GM21381 (cell line): ENCODE data around the gene AOAH.
"Not testable (repeated sequence)": the region's sequence is repeated elsewhere in the genome, so short reads cannot be mapped to it uniquely, and the experiment has no call there.

Source experiments
- ATAC-seq: cut with Tn5 transposase; IDR thresholded peaks from one replicate; pipeline ENCODE4 v1.9.1; 2021; ENCODE audit warnings: mild to moderate bottlenecking, moderate library complexity; ENCODE audit not compliant: unreplicated experiment

The AOAH gene

DNA sequence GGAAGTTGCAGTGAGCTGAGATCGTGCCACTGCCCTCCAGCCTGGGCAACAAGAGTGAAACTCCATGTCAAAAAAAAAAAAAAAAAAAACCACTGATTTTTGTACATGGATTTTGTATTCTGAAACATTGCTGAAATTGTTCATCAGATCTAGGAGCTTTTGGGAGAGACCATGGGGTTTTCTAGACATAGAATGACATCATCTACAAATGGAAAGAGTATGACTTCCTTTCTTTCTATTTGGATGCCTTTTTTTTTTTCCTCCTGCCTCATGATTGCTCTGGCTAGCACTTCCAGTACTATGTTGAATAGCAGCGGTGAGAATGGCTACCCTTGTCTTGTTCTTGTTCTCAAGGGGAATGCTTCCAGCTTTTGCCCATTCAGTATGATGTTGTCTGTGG, 245.5 kb downstream of the AOAH start:
- ATAC-seq, result no peak

DNA sequence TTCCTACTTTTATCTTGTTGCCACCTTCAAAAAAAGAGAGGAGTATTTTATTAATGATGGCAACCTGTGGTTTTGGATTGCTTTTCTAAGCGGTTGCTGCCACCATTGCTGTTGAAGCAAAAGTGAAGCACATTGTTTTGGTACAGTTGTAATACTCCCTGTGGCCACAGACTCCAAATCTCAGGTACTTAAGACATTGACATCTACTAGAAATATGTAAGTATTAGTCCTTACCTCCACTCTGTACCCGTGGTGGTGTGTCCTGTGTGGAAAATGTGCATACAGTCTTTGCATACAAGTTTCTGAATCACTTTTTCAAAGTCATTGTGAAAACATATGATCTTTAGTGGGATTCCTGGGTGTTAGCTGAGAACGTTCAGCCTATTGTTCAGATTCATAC, 248.9 kb downstream of the AOAH start:
- no peak for ATAC-seq

DNA sequence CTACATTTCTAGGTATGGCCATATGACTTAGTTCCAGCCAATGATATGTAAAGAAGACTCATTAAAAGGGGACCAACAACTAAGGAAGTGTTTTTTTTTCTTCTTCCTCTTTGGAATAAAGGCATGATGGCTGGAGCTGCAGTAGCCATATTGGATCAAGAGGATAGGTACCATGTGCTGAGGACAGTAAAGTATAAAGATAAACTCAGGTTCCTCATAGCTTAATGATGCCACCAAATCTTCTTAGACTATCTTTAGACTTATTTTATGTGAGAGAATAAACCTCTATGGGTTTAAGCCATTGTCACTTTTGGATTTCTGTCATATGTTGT, 249.3 kb downstream of the AOAH start:
- no peak for ATAC-seq

DNA sequence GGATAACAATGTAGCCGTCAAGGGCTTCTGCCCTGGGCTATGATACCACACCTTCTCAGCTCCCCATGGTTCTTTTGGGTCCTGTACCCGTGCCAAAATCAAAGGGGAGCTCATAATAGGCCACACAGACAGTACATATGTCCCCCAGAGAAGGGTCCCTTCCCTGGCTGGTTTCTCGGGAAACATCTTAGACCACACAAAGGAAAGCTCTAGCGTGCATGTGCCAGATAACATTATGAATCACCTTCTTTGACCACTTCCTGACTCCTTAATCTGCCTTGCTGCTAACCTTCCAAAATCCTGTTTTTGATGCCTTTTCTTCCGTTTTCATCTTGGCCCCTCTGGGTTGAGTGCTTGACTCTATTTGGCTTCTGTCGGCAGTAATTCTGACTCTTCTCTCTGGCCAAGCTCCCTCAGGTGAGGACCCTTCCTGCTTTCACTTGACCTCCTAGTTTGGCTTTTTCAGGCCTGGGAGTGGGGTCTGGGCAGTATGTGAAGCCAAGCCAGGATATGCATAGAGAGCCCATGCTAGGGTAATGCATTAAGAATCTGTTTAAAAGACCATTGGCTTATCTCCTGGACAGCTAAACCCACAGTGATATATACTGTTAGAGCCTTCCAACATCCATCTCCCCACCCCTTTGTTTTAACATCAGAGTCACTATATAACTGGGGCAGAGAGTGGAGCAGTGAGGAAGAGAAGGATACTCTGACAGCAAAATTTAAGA, 249.8 kb downstream of the AOAH start:
- ATAC-seq, result no peak

DNA sequence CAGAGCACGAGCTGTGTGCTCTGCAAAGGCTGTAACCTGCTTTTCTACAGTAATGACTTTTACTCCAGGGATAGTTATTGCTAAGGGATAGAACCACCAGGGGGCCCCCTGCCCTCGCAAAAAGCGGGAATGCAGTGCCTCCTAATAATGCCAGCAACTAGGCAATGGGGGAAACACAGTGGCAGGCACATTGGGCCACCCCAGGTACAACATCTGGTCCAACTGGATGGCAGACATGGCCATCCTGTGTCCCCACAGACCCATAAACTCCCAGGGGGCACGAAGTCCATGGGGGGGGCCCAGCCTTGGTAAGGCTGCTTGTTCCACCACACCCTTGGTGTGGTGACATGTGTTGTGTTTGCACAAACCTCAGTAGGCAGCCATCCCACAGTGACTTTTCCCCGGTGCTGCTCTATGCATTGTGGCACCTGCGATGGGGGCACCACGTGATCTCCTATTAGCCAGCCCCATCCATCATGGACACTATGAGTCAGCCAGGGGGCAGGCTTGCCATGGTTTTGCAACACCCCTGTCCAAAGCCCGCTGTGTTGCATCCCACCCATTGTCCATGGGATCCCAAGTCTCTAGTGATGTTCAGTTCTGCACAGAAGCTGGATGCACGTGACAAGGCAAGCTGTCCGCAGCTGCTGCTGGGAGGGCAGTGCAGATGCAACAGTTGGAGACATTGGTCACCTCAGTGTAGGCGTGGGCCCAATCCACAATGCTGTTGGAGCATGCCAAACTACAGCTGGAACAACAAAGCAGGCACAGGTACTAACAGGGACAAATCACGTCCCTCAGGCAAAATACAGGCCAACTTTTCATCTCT, 250.6 kb downstream of the AOAH start:
- ATAC-seq, result no peak

DNA sequence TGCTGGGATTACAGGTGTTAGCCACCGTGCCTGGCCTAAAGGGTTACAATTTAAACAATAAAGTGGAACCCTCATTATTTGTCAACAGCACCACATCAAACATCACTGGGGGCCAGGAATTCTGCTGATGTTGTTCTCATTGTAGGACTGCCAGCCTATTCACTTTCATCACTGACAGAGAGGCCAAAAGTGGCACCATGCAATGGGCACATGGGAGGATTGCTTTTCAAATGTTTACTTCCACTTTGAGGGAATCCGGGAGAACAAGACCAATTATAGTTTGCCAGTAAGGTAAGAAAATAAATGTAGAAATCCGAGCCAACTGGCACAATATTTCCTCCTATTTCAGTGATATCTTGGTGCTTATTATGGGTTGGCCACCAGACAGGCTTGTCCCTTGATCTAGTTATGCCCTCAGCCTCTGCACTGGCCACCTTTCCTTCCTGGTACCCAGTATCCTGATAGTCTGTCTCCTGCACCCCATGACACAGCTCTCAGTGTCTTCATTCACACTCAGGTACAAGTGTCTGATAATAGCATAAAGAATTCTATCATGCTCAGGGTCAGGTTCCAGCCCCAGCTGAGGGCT, 252.1 kb downstream of the AOAH start:
- no peak for ATAC-seq

DNA sequence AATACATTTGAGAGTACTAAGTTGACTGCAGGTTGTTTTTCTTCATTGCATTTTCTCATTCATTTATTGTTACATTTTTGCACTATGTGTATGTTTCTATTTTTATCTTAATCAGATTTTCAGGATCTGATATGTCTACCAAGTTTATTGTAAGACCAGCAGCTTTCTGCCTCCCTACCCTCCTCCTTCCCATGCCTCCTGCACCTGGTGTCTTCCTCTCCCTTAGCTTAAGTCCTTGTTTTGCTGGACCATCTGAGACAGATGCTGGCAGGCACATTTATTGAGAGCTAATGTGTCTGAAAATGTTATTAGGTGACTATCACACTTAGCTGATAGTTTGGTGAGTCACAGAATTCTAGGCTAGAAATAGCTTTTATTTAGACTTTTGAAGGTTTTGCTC, 255.1 kb downstream of the AOAH start:
- ATAC-seq, result no peak

DNA sequence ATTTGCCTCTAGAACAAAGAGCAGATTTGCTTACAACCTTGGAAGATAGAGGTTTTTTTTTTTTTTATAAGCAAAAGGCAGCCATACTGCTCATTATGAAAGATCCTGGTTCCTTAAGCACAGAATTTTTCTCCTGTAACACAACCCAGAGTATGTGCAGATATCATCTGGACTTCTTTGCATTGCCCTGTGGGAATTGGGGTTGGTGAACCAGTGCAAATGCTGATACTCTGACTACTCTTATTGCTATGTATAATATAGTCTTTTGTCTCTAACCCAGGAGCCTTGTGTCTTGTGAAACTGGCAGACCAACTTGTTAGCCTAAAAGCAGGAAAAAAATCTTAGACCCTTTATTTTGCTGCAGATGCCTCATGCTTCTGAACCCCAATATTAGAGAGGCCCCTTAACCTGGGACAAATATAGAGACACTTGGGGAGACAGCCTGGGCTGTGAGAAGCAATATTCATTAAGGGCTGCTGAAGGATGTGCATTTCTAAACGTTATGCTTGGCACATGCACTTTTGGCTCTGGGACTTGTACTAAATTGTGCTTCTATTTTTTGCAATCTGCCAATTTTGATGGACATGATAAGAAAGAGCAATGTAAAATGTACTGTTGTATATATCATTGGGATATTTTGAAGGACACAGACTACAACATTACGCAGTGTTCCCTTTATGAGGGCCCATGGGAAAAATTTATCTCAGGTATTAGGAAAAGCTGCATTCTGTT, 255.8 kb downstream of the AOAH start:
- no peak for ATAC-seq

DNA sequence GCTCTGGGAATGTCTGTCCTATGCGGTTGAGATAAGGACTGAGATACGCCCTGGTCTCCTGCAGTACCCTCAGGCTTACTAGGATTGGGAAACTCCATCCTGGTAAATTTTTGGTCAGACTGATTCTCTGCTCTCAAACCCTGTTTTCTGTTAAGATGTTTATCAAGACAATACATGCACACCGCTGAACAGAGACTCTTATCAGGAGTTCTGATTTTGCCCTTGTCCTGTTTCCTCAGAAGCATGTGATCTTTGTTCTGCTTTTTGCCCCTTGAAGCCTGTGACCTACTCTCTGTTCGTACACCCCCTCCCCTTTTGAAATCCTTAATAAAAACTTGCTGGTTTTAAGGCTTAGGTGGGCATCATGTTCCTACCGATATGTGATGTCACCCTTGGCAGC, 258.3 kb downstream of the AOAH start:
- not testable (repeated sequence) for ATAC-seq

DNA sequence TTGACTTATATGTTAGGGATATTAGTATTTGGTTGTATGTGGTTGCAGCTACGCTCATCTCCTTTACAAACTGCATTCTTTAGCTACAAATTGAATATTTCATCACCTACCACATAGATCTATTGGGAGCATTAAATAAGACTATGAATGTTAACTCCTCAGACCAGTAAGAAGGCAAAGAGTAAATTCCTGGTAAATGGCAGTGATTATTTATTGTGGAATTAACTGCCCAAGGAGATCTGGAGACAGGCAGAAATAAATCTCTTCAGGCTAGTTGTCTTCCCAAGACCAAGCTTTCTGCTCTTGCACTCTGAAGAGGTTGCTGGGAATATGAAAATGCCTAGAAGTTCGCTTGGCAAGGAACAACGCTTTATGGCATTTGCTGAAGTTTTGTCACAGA, 260.0 kb downstream of the AOAH start:
- no peak for ATAC-seq
